A549 treated with AZD2906 at 1 μM for 4 hours (cell line): ENCODE data around the gene DNASE2. TPM values are rescaled to one million over a fixed set of nuclear protein-coding genes. Genes with fewer than 3 reads are reported as not detected.

Experiments
- total RNA-seq: library from RNA; stranded (reverse); fragments of 200-300 nt; extraction: Qiagen RNA extraction; gene quantifications from 5 replicates; pipeline ENCODE4 v1.2.3, GENCODE V29; 2022

Gene DNASE2, protein sequence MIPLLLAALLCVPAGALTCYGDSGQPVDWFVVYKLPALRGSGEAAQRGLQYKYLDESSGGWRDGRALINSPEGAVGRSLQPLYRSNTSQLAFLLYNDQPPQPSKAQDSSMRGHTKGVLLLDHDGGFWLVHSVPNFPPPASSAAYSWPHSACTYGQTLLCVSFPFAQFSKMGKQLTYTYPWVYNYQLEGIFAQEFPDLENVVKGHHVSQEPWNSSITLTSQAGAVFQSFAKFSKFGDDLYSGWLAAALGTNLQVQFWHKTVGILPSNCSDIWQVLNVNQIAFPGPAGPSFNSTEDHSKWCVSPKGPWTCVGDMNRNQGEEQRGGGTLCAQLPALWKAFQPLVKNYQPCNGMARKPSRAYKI
- 25.3 to 31.3 TPM (median 30.2 TPM) in 5 replicates for total RNA-seq

GRCh38 chr19:12881172-12881808 is at the start of gene DNASE2:
TSS of gene DNASE2 (minus strand) at chr19:12881449. CDS start at chr19:12881375, 74 bp downstream.

GRCh38 chr19:12890787-12891552 is 9.7 kb upstream of the DNASE2 start, which contains the start of gene GCDH:
TSS of gene GCDH (plus strand) at chr19:12891160. CDS start at chr19:12891305, 145 bp downstream.

GRCh38 chr19:12886969-12887747 is 5.9 kb upstream of the DNASE2 start, which contains the start of gene KLF1:
TSS of gene KLF1 (minus strand) at chr19:12887201. CDS start at chr19:12887140, 61 bp downstream.

GRCh38 chr19:12838182-12838885 is 42.9 kb downstream of the DNASE2 start, which contains the start of gene MAST1:
TSS of gene MAST1 (plus strand) at chr19:12838515. CDS start at chr19:12838573, 58 bp downstream.

GRCh38 chr19:12834566-12834943 is 46.7 kb downstream of the DNASE2 start, which contains the start of gene RTBDN:
TSS of gene RTBDN (minus strand) at chr19:12834579. CDS start at chr19:12829979, 4,600 bp downstream.

Other genes with a start within 250 kb of the DNASE2 start
- 17.1 to 23.1 TPM (median 20.5 TPM) in 5 replicates for gene MAN2B1, start 214.7 kb downstream of the DNASE2 start, total RNA-seq
- gene WDR83, start 214.6 kb downstream of the DNASE2 start, total RNA-seq = 7.4 to 11.2 TPM (median 9.7 TPM) in 5 replicates
- 36.8 to 48.6 TPM (median 46.6 TPM) in 5 replicates for gene DHPS, start 199.6 kb downstream of the DNASE2 start, total RNA-seq
- gene GNG14, start 193.5 kb downstream of the DNASE2 start, total RNA-seq = not detected in 5 replicates
- 8.9 to 12.9 TPM (median 12.4 TPM) in 5 replicates for gene FBXW9, start 184.8 kb downstream of the DNASE2 start, total RNA-seq
- gene TNPO2, start 157.5 kb downstream of the DNASE2 start, total RNA-seq = 26.6 to 34.8 TPM (median 30.9 TPM) in 5 replicates
- gene TRIR, start 146.8 kb downstream of the DNASE2 start, total RNA-seq = 170 to 218 TPM (median 210 TPM) in 5 replicates
- gene GET3, start 144.0 kb downstream of the DNASE2 start, total RNA-seq = 76.4 to 107 TPM (median 98.1 TPM) in 5 replicates
- gene BEST2, start 129.7 kb downstream of the DNASE2 start, total RNA-seq = 2.4 to 4.3 TPM (median 3.7 TPM) in 5 replicates
- 9.2 to 12.4 TPM (median 10.0 TPM) in 5 replicates for gene HOOK2, start 105.9 kb downstream of the DNASE2 start, total RNA-seq
- gene JUNB, start 90.0 kb downstream of the DNASE2 start, total RNA-seq = 127 to 217 TPM (median 181 TPM) in 5 replicates
- 0.59 to 1.1 TPM (median 0.74 TPM) in 5 replicates for gene PRDX2, start 79.6 kb downstream of the DNASE2 start, total RNA-seq
- gene THSD8, start 79.4 kb downstream of the DNASE2 start, total RNA-seq = 8.0 to 11.7 TPM (median 10.6 TPM) in 4 of 5 replicates, not detected in the other
- 33.8 to 49.7 TPM (median 47.7 TPM) in 5 replicates for gene RNASEH2A, start 74.9 kb downstream of the DNASE2 start, total RNA-seq
- gene RTBDN, start 46.9 kb downstream of the DNASE2 start, total RNA-seq = 0.20 to 0.32 TPM (median 0.22 TPM) in 4 of 5 replicates, not detected in the other
- 1.4 to 2.1 TPM (median 1.6 TPM) in 5 replicates for gene MAST1, start 42.9 kb downstream of the DNASE2 start, total RNA-seq
- 0.05 TPM in 1 of 5 replicates, not detected in the others for gene KLF1, start 5.8 kb upstream of the DNASE2 start, total RNA-seq
- gene GCDH, start 9.7 kb upstream of the DNASE2 start, total RNA-seq = 8.3 to 10.7 TPM (median 8.8 TPM) in 5 replicates
- 0.24 to 0.59 TPM (median 0.45 TPM) in 5 replicates for gene SYCE2, start 37.8 kb upstream of the DNASE2 start, total RNA-seq
- gene FARSA, start 52.3 kb upstream of the DNASE2 start, total RNA-seq = 65.5 to 76.9 TPM (median 69.5 TPM) in 5 replicates
- gene CALR, start 57.2 kb upstream of the DNASE2 start, total RNA-seq = 477 to 541 TPM (median 511 TPM) in 5 replicates
- 66.2 to 83.2 TPM (median 80.9 TPM) in 5 replicates for gene RAD23A, start 64.4 kb upstream of the DNASE2 start, total RNA-seq
- 30.8 to 58.1 TPM (median 54.9 TPM) in 5 replicates for gene GADD45GIP1, start 75.8 kb upstream of the DNASE2 start, total RNA-seq
- gene DAND5, start 88.1 kb upstream of the DNASE2 start, total RNA-seq = 0.06 to 0.09 TPM (median 0.07 TPM) in 3 of 5 replicates, not detected in the others
- gene NFIX, start 114.0 kb upstream of the DNASE2 start, total RNA-seq = 3.2 to 4.0 TPM (median 3.5 TPM) in 5 replicates
- 0.72 to 1.0 TPM (median 0.85 TPM) in 5 replicates for gene LYL1, start 221.4 kb upstream of the DNASE2 start, total RNA-seq
- gene TRMT1, start 235.3 kb upstream of the DNASE2 start, total RNA-seq = 32.2 to 38.4 TPM (median 35.9 TPM) in 5 replicates
- 32.7 to 40.3 TPM (median 37.3 TPM) in 5 replicates for gene NACC1, start 236.8 kb upstream of the DNASE2 start, total RNA-seq